ENCODE data around the gene NFU1. TPM values are rescaled to one million over a fixed set of nuclear protein-coding genes. Genes with fewer than 3 reads are reported as not detected.

Gene NFU1
- total RNA-seq, 1 experiment from 2014 or later = 38.2 TPM

GRCh38 chr2:69436596-69436937 is 668 bp downstream of the NFU1 start:
- ATAC-seq (no peak; the same call in 1 of the 2 replicates), DNase-seq (ENCODE audit: low read depth, low spot score) (no peak)
- Histone ChIP-seq H3K4me2 (ENCODE audit: low read length) (peak overlapping the region; percentile 88), H3K27ac (ENCODE audit: low read depth, low read length) (peak overlapping the region; percentile 92), H2AFZ (ENCODE audit: low read depth, low read length, poor library complexity, severe bottlenecking) (peak overlapping the region; percentile 65), H4K20me1 (ENCODE audit: insufficient read depth) (no peaks in the 10 kb centered on the region), H3K9me3 (ENCODE audit: control insufficient read depth in 1 of 2, insufficient read depth in 1 of 2, low read depth in 1 of 2, low read length in 2 of 2) (no peaks in the 10 kb centered on the region), H3K9ac (ENCODE audit: low read length) (peak overlapping the region; percentile 78), H3K27me3 (ENCODE audit: insufficient read depth, low read length) (no peaks in the 10 kb centered on the region), H3K36me3 (ENCODE audit: control insufficient read depth in 1 of 2, insufficient read depth in 2 of 2, low read length in 2 of 2) (no peaks in the 10 kb centered on the region; a peak in 1 of 4 replicates), H3K79me2 (ENCODE audit: insufficient read depth, low read length) (peaks cover 22% of the 10 kb centered on the region), H3K9me2 (ENCODE audit: insufficient read depth) (no peaks in the 10 kb centered on the region), H3K4me1 (ENCODE audit: control insufficient read depth in 1 of 2, insufficient read depth in 2 of 2, low read length in 2 of 2) (peaks cover 9 to 24% of the 10 kb centered on the region in 2 experiments; a peak in 3 of 4 replicates), H3K4me3 (replicated peaks in 1 of 2; ENCODE audit: low read depth in 1 of 2, low read length in 2 of 2) (peak overlapping the region; percentile 75 to 94)
- TF ChIP-seq SIN3A (IDR thresholded peaks at IDR 0.05; ENCODE audit: low read depth) (no peak), POLR2A (IDR thresholded peaks at IDR 0.05; ENCODE audit: borderline replicate concordance, extremely low read depth, insufficient read depth, insufficient read length) (no peak), JUND (IDR thresholded peaks at IDR 0.05) (peak; percentile 9; the same call in 1 of the 2 replicates), RAD21 (IDR thresholded peaks at IDR 0.05; ENCODE audit: low read depth) (no peak), EZH2phosphoT487 (IDR thresholded peaks at IDR 0.05; ENCODE audit: borderline replicate concordance) (no peak), ZNF274 (IDR thresholded peaks at IDR 0.05; ENCODE audit: low read depth, low read length) (no peak), CTCF (IDR thresholded peaks at IDR 0.05 in 2 of 3, conservative IDR thresholded peaks at IDR 0.05 in 1 of 3; ENCODE audit: borderline replicate concordance in 1 of 3, insufficient read depth in 1 of 3, low read depth in 2 of 3, low read length in 2 of 3) (0 out of 6 replicates have a peak, but pooled peaks of 1 of the 3 experiments have one; percentile 5), TCF7L2 (IDR thresholded peaks at IDR 0.05; ENCODE audit: borderline replicate concordance, extremely low read depth, insufficient read depth, insufficient read length) (no peak), FOSL1 (IDR thresholded peaks at IDR 0.05; ENCODE audit: low read depth) (no peak), YY1 (IDR thresholded peaks at IDR 0.05; ENCODE audit: extremely low read depth, insufficient replicate concordance, low read depth, low read length) (no peak), CBX3 (IDR thresholded peaks at IDR 0.05; ENCODE audit: low read depth) (no peak), EZH2 (IDR thresholded peaks at IDR 0.05) (no peak)
- TF ChIP-seq, protein P1, sequence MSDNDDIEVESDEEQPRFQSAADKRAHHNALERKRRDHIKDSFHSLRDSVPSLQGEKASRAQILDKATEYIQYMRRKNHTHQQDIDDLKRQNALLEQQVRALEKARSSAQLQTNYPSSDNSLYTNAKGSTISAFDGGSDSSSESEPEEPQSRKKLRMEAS (IDR thresholded peaks at IDR 0.05) = no peak
- intact Hi-C loops (cut with micrococcal nuclease) = no loop called here
- RAD21 ChIA-PET (ENCODE audit: low non-redundant PET in 1 of 2, low total read pairs in 2 of 2, uncharacterized antibody in 2 of 2, unreplicated experiment in 2 of 2) = no interaction called here
- BruUV-seq (replicated peaks) = no TSS peak
- CTCF ChIA-PET = interaction anchor here (0.9 to 2.2 kb wide), 2 partner anchors 48 to 277 kb away, joined by 3 to 5 read pairs; no protein-coding TSS in a partner anchor
- POLR2A ChIA-PET = interaction anchor here (1.4 kb wide), 1 partner anchor 493 kb away, joined by 3 read pairs; no protein-coding TSS in a partner anchor
